Measurements from ENCODE around the gene RHOA. TPM values are rescaled to one million over a fixed set of nuclear protein-coding genes. Genes with fewer than 3 reads are reported as not detected.

Gene RHOA
- total and polyA plus RNA-seq, 2 of the 13 experiments (the other 11 are each of a cell fraction or from before 2014, with no cell fraction given) = 131 to 177 TPM

- TF ChIP-seq ZMAT5 (CRISPR knock-in tag; IDR thresholded peaks at IDR 0.05; ENCODE audit: borderline replicate concordance, low read depth) = no peak
- TF ChIP-seq POLR2AphosphoS2 (IDR thresholded peaks at IDR 0.05; ENCODE audit: low read depth, low read length) = no peak
- TF ChIP-seq SNAPC4 (CRISPR knock-in tag; IDR thresholded peaks at IDR 0.05) = no peak
- no peak for TF ChIP-seq ZNF530 (CRISPR knock-in tag; IDR thresholded peaks at IDR 0.05; ENCODE audit: low read depth)
- no peak for TF ChIP-seq MXI1 (IDR thresholded peaks at IDR 0.05; ENCODE audit: borderline replicate concordance, low read depth, low read length)
- no peak for TF ChIP-seq PRMT3 (CRISPR knock-in tag; IDR thresholded peaks at IDR 0.05; ENCODE audit: borderline replicate concordance, low read depth)
- TF ChIP-seq SRSF4 (IDR thresholded peaks at IDR 0.05; ENCODE audit: low read depth, low read length, poor library complexity, severe bottlenecking) = no peak
- no peak for TF ChIP-seq DDIT3 (CRISPR knock-in tag; IDR thresholded peaks at IDR 0.05)
- TF ChIP-seq ATF7 (IDR thresholded peaks at IDR 0.05) = no peak
- TF ChIP-seq ATF7 (CRISPR knock-in tag; IDR thresholded peaks at IDR 0.05) = 0 out of 2 replicates have a peak, but pooled peaks have one; percentile 23
- TF ChIP-seq NFE2L2 (IDR thresholded peaks at IDR 0.05; ENCODE audit: low read length) = no peak
- no peak for TF ChIP-seq CSRNP2 (CRISPR knock-in tag; conservative IDR thresholded peaks at IDR 0.05; ENCODE audit: low read depth)
- 0 out of 2 replicates have a peak, but pooled peaks have one; percentile 25 for TF ChIP-seq LBX2 (CRISPR knock-in tag; IDR thresholded peaks at IDR 0.05; ENCODE audit: borderline replicate concordance)
- no peak for TF ChIP-seq ZNF512B (CRISPR knock-in tag; IDR thresholded peaks at IDR 0.05; ENCODE audit: borderline replicate concordance)
- TF ChIP-seq NFKBIZ (CRISPR knock-in tag; IDR thresholded peaks at IDR 0.05) = no peak
- TF ChIP-seq ZNF274 (CRISPR knock-in tag; IDR thresholded peaks at IDR 0.05) = no peak
- TF ChIP-seq ZNF335 (CRISPR knock-in tag; IDR thresholded peaks at IDR 0.05) = no peak
- TF ChIP-seq BRCA1 (CRISPR knock-in tag; IDR thresholded peaks at IDR 0.05) = no peak
- TF ChIP-seq EHMT2 (IDR thresholded peaks at IDR 0.05; ENCODE audit: borderline replicate concordance, low read depth, low read length) = no peak
- no peak for TF ChIP-seq ZNF460 (CRISPR knock-in tag; IDR thresholded peaks at IDR 0.05; ENCODE audit: borderline replicate concordance)
Measured at GRCh38 chr3:49421890-49422378, 10.2 kb upstream of the RHOA start (continued).
